Measurements from ENCODE around the gene SLX9. TPM values are rescaled to one million over a fixed set of nuclear protein-coding genes. Genes with fewer than 3 reads are reported as not detected.

The SLX9 gene
- total RNA-seq, 4 donors from 2014 or later = 11.9 to 26.2 (median 16.1) TPM

DNA sequence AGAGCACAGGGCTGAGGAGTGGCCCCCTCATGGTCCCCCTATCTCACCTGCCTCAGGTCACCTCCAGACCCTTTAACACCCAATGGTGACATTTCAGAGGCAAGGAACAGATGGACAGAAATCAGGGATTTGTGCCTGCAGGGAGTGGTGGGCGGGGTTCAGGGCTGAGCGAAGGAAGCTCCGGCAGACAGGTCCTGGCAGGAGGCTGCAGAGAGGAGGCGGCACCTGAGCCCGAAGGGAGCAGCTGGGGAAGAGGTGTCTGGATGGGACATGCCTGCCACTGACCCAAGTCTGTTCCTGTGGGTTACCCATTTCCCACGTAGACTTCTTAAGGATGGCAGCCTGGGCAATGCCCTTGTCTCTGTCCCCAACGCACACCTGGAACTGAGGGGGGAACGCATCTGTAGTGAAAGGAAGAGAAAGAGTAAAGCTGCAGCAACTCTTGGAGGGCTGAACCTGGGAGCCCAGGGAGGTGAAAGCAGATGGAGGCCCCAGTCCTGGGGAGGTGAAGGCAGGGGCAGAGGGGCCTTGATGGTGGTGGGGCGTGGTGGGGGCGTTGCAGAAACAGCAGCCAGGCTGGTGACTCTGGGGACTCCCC, 72.9 kb downstream of the SLX9 start:
- TF ChIP-seq, protein P1, sequence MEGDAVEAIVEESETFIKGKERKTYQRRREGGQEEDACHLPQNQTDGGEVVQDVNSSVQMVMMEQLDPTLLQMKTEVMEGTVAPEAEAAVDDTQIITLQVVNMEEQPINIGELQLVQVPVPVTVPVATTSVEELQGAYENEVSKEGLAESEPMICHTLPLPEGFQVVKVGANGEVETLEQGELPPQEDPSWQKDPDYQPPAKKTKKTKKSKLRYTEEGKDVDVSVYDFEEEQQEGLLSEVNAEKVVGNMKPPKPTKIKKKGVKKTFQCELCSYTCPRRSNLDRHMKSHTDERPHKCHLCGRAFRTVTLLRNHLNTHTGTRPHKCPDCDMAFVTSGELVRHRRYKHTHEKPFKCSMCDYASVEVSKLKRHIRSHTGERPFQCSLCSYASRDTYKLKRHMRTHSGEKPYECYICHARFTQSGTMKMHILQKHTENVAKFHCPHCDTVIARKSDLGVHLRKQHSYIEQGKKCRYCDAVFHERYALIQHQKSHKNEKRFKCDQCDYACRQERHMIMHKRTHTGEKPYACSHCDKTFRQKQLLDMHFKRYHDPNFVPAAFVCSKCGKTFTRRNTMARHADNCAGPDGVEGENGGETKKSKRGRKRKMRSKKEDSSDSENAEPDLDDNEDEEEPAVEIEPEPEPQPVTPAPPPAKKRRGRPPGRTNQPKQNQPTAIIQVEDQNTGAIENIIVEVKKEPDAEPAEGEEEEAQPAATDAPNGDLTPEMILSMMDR (IDR thresholded peaks at IDR 0.05) = no peak
- DNase-seq (ENCODE audit: low spot score) = no peak
- peak; percentile 28 for ATAC-seq (ENCODE audit: low FRiP score)

GRCh38 chr21:45013260-45013841, 73.5 kb downstream of the SLX9 start:
- TF ChIP-seq, protein P1 (IDR thresholded peaks at IDR 0.05) = no peak
- DNase-seq (ENCODE audit: low spot score) (no peak), ATAC-seq (ENCODE audit: low FRiP score) (no peak)

- no peak for ATAC-seq (ENCODE audit: low FRiP score)
- DNase-seq (ENCODE audit: low spot score) = no peak
- TF ChIP-seq, protein P1 (IDR thresholded peaks at IDR 0.05) = no peak
Observed at GRCh38 chr21:45014747-45015468, 75.1 kb downstream of the SLX9 start.

- TF ChIP-seq, protein P1 (IDR thresholded peaks at IDR 0.05) = no peak
- DNase-seq (ENCODE audit: low spot score) (no peak), ATAC-seq (ENCODE audit: low FRiP score) (no peak)
Observed at GRCh38 chr21:45015469-45015860, 75.6 kb downstream of the SLX9 start.

GRCh38 chr21:45016031-45016405, 76.2 kb downstream of the SLX9 start:
- ATAC-seq (ENCODE audit: low FRiP score) = no peak
- DNase-seq (ENCODE audit: low spot score) = no peak
- TF ChIP-seq, protein P1 (IDR thresholded peaks at IDR 0.05) = no peak

DNA sequence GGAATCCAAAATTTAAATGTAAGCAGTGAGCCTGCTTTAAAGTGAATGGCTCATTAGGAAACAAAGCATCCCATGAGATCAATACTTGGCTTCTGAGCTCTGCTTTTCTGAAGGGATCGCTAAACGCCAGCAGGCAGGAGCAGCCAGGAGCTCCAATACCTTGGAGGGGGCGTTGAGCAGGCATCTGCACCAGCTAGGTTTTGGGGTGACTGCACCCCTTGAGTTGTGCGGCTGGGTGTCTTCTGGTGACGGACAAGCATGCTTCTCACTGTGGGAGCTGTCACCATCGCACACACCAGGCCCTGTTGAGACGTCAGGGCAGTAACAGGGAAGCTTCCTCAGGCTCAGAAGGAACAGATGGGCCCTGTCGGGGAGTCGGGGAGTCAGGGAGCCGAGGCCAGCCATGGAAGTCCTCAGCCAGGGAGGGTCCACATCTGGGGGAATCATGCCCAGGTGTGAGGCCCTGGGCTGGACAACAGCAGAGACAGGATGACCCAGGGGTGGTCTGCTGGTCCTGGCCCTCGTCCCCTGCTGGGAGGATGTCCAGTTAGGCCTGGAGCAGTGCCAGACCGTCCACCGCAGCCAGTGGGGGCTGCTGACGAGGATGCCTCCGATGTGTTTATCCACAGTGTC, 76.7 kb downstream of the SLX9 start:
- TF ChIP-seq, protein P1 (IDR thresholded peaks at IDR 0.05) = no peak
- DNase-seq (ENCODE audit: low spot score) = no peak
- no peak for ATAC-seq (ENCODE audit: low FRiP score)

All from omental fat pad (tissue), 4 donors.